ENCODE measurements around the gene DMRTB1.

The DMRTB1 gene

DNA sequence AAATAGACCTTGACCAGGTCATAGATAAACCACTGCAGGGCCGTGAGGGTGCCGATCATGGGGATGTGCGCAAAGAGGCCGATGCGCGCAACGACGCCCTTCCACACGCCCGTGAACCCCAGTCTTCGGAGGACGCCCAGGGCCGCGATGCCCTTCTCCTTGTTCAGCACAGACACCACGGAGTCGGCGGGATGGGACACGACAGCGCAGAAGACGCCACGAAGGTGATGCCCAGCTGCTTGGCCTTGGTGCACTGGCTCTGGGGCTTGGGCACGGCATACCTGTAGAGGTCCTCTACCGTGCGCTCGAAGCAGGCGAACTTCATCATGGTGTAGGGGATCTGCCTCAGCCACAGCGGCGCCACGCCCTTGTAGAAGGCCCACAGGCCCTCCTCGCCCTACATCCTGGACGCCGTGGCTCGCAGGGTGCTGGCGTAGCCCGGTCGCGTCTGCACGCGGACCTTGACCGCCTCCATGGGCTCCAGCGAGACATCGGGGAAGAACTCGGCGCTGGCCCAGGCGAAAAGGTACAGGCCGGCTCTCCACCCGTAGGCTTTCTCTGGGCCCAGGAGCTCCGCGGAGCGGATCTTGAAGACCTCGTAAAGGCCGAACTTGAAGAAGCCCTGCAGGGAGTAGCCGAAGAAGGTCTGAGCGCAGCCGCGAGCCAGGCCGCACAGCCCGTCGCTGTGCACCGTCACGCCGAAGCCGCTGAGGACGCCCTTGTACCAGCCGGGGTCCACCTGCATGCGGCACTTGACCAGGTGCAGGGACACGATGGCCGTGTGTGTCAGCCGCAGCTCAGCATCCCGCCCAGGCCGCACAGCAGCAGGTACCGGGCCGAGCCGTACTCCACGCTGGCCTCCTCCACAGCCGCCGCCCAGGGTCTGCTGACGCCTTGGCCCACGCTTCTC, 20.5 kb upstream of the DMRTB1 start:
- no peaks in the 10 kb centered on the region for H3K27me3 ChIP-seq (ENCODE audit: control insufficient read depth in 1 of 2, insufficient read depth in 2 of 2, low read length in 2 of 2)
- no peaks in the 10 kb centered on the region for H3K9me3 ChIP-seq (ENCODE audit: low read length)
- no peaks in the 10 kb centered on the region for H3K4me1 ChIP-seq (ENCODE audit: insufficient read depth, low read length)
- no peak overlapping the region for H3K4me3 ChIP-seq (ENCODE audit: low read depth in 1 of 2, low read length in 2 of 2)
- no peak overlapping the region for H3K27ac ChIP-seq (ENCODE audit: low read depth, low read length)
- no peaks in the 10 kb centered on the region for H3K36me3 ChIP-seq (ENCODE audit: insufficient read depth, low read length)
- H3K9ac ChIP-seq (ENCODE audit: low read length), result no peak overlapping the region

DNA sequence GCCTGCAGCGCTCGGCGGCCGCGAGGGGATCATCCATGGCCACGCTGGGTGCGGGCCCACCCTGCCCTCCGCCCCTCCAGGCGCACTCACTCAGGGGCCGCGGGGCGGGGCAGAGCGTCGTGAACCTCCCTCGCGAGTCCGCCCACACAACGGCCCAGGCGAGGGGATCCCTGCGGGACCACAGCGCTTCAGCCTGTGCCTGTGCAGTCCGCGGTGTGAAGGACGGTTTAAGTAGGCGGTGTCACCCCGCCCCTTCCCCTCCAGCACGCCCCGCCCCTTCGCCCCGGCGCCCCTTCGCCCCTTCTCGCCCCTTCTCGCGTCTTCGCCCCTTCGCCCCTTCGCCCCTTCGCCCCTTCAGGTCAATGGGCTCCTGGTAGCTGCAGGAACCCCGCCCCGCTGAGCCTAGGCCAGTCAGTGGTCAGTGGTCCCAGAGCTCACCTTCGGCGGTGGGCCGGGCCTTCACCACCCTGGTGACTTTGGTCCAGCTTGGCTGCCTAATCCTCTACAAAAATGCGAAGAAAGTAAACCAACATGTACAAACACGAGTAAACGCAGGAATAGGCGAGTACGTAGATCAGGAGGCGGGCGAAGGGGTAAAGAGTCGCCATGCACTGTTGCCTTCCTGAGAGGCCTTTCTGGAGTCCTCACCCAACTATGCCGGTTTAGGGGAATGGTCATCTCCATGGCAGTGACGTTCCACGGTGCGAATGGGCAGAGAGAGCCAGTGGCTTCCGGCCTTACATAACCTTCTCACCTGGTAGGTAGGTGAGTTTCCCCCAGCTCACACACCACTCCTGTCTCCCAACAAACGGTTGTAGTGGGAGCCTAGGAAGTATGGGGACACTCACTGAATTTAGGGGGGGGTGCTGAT, 19.6 kb upstream of the DMRTB1 start:
- H3K9me3 ChIP-seq (ENCODE audit: low read length), result no peaks in the 10 kb centered on the region
- no peaks in the 10 kb centered on the region for H3K36me3 ChIP-seq (ENCODE audit: insufficient read depth, low read length)
- no peak overlapping the region for H3K9ac ChIP-seq (ENCODE audit: low read length)
- no peak overlapping the region for H3K27ac ChIP-seq (ENCODE audit: low read depth, low read length)
- H3K4me1 ChIP-seq (ENCODE audit: insufficient read depth, low read length), result no peaks in the 10 kb centered on the region
- H3K27me3 ChIP-seq (ENCODE audit: control insufficient read depth in 1 of 2, insufficient read depth in 2 of 2, low read length in 2 of 2), result no peaks in the 10 kb centered on the region
- no peak overlapping the region for H3K4me3 ChIP-seq (ENCODE audit: low read depth in 1 of 2, low read length in 2 of 2)

GRCh38 chr1:53440633-53441032, 18.6 kb upstream of the DMRTB1 start:
- H3K27me3 ChIP-seq (ENCODE audit: control insufficient read depth in 1 of 2, insufficient read depth in 2 of 2, low read length in 2 of 2), result no peaks in the 10 kb centered on the region
- no peak overlapping the region for H3K4me3 ChIP-seq (ENCODE audit: low read depth in 1 of 2, low read length in 2 of 2)
- H3K9me3 ChIP-seq (ENCODE audit: low read length), result no peaks in the 10 kb centered on the region
- no peak overlapping the region for H3K9ac ChIP-seq (ENCODE audit: low read length)
- no peak overlapping the region for H3K27ac ChIP-seq (ENCODE audit: low read depth, low read length)
- H3K36me3 ChIP-seq (ENCODE audit: insufficient read depth, low read length), result no peaks in the 10 kb centered on the region
- H3K4me1 ChIP-seq (ENCODE audit: insufficient read depth, low read length), result no peaks in the 10 kb centered on the region

GRCh38 chr1:53442299-53442698, 16.9 kb upstream of the DMRTB1 start:
- Histone ChIP-seq H3K4me3 (ENCODE audit: low read depth in 1 of 2, low read length in 2 of 2) (no peak overlapping the region), H3K27ac (ENCODE audit: low read depth, low read length) (no peak overlapping the region), H3K9me3 (ENCODE audit: low read length) (no peaks in the 10 kb centered on the region), H3K36me3 (ENCODE audit: insufficient read depth, low read length) (no peaks in the 10 kb centered on the region), H3K27me3 (ENCODE audit: control insufficient read depth in 1 of 2, insufficient read depth in 2 of 2, low read length in 2 of 2) (no peaks in the 10 kb centered on the region), H3K9ac (ENCODE audit: low read length) (no peak overlapping the region), H3K4me1 (ENCODE audit: insufficient read depth, low read length) (no peaks in the 10 kb centered on the region)

- Histone ChIP-seq H3K4me1 (ENCODE audit: insufficient read depth, low read length) (no peaks in the 10 kb centered on the region), H3K4me3 (ENCODE audit: low read depth in 1 of 2, low read length in 2 of 2) (no peak overlapping the region), H3K36me3 (ENCODE audit: insufficient read depth, low read length) (no peaks in the 10 kb centered on the region), H3K9ac (ENCODE audit: low read length) (no peak overlapping the region), H3K9me3 (ENCODE audit: low read length) (no peaks in the 10 kb centered on the region), H3K27me3 (ENCODE audit: control insufficient read depth in 1 of 2, insufficient read depth in 2 of 2, low read length in 2 of 2) (no peaks in the 10 kb centered on the region), H3K27ac (ENCODE audit: low read depth, low read length) (no peak overlapping the region)
These were observed 13.1 kb upstream of the DMRTB1 start for GRCh38 chr1:53446051-53446450.

DNA sequence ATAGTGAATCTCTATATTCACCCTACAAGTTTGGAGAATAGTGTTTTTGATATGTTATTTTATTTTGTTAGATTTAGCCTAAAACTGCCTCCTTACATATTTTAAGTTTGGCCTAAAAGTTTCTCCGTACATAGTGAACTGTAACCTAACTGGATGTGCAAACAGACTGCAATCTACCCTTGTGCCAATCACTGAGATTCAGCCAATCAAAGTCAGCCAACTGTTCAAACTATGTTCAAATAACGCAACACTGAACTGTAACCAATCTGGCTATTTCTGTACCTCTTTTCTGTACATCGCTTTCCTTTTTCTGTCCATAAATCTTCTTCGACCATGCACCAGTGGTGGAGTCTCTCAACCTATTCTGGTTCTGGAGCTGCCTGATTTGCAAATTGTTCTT, 11.8 kb upstream of the DMRTB1 start:
- H3K36me3 ChIP-seq (ENCODE audit: insufficient read depth, low read length), result no peaks in the 10 kb centered on the region
- no peak overlapping the region for H3K9ac ChIP-seq (ENCODE audit: low read length)
- no peaks in the 10 kb centered on the region for H3K9me3 ChIP-seq (ENCODE audit: low read length)
- H3K4me1 ChIP-seq (ENCODE audit: insufficient read depth, low read length), result no peaks in the 10 kb centered on the region
- H3K27ac ChIP-seq (ENCODE audit: low read depth, low read length), result no peak overlapping the region
- H3K27me3 ChIP-seq (ENCODE audit: control insufficient read depth in 1 of 2, insufficient read depth in 2 of 2, low read length in 2 of 2), result no peaks in the 10 kb centered on the region
- no peak overlapping the region for H3K4me3 ChIP-seq (ENCODE audit: low read depth in 1 of 2, low read length in 2 of 2)

GRCh38 chr1:53448241-53448841, 10.9 kb upstream of the DMRTB1 start:
- Histone ChIP-seq H3K27me3 (ENCODE audit: control insufficient read depth in 1 of 2, insufficient read depth in 2 of 2, low read length in 2 of 2) (no peaks in the 10 kb centered on the region), H3K9me3 (ENCODE audit: low read length) (no peaks in the 10 kb centered on the region), H3K4me1 (ENCODE audit: insufficient read depth, low read length) (no peaks in the 10 kb centered on the region), H3K36me3 (ENCODE audit: insufficient read depth, low read length) (no peaks in the 10 kb centered on the region), H3K27ac (ENCODE audit: low read depth, low read length) (no peak overlapping the region), H3K4me3 (ENCODE audit: low read depth in 1 of 2, low read length in 2 of 2) (no peak overlapping the region), H3K9ac (ENCODE audit: low read length) (no peak overlapping the region)

GRCh38 chr1:53449021-53449420, 10.2 kb upstream of the DMRTB1 start:
- Histone ChIP-seq H3K4me1 (ENCODE audit: insufficient read depth, low read length) (no peaks in the 10 kb centered on the region), H3K9ac (ENCODE audit: low read length) (no peak overlapping the region), H3K9me3 (ENCODE audit: low read length) (no peaks in the 10 kb centered on the region), H3K4me3 (ENCODE audit: low read depth in 1 of 2, low read length in 2 of 2) (no peak overlapping the region), H3K27me3 (ENCODE audit: control insufficient read depth in 1 of 2, insufficient read depth in 2 of 2, low read length in 2 of 2) (no peaks in the 10 kb centered on the region), H3K36me3 (ENCODE audit: insufficient read depth, low read length) (no peaks in the 10 kb centered on the region), H3K27ac (ENCODE audit: low read depth, low read length) (no peak overlapping the region)

DNA sequence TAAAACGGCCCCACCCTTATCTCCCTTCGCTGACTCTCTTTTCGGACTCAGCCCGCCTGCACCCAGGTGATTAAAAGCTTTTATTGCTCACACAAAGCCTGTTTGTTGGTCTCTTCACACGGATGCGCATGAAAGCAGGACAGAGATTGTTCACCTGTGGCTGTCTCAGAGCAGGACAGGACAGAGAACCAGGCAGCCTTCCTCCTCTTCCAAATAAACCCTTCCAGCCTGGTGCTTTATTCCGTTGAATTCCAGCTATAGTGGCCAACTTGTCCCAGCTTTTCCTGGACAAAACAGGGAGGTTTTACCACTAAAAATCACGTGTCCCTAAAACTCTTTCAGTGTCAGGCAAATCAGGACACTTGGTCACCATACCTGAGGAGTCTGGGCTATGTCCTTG, 9.5 kb upstream of the DMRTB1 start:
- H3K36me3 ChIP-seq (ENCODE audit: insufficient read depth, low read length), result no peaks in the 10 kb centered on the region
- H3K4me1 ChIP-seq (ENCODE audit: insufficient read depth, low read length), result no peaks in the 10 kb centered on the region
- no peaks in the 10 kb centered on the region for H3K9me3 ChIP-seq (ENCODE audit: low read length)
- no peak overlapping the region for H3K4me3 ChIP-seq (ENCODE audit: low read depth in 1 of 2, low read length in 2 of 2)
- no peak overlapping the region for H3K27ac ChIP-seq (ENCODE audit: low read depth, low read length)
- H3K9ac ChIP-seq (ENCODE audit: low read length), result no peak overlapping the region
- H3K27me3 ChIP-seq (ENCODE audit: control insufficient read depth in 1 of 2, insufficient read depth in 2 of 2, low read length in 2 of 2), result no peaks in the 10 kb centered on the region

DNA sequence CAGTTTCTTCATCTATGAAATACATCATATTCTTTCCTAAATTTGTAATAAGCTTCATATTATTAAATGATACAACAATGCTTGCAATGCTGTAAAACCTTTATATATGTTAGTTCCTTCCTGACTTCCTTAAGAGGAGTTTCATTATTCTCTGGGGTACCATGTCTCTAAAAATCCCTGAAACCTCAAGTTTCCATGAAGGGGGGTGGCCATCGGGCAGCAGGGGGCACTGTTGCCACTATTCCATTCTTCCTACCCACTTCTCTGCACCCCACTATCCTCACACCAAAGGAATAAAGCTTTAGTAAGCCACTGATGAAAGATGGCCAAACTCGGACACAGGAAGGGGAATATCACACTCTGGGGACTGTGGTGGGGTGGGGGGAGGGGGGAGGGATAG, 9.0 kb upstream of the DMRTB1 start:
- Histone ChIP-seq H3K27ac (ENCODE audit: low read depth, low read length) (no peak overlapping the region), H3K36me3 (ENCODE audit: insufficient read depth, low read length) (no peaks in the 10 kb centered on the region), H3K4me1 (ENCODE audit: insufficient read depth, low read length) (no peaks in the 10 kb centered on the region), H3K9ac (ENCODE audit: low read length) (no peak overlapping the region), H3K4me3 (ENCODE audit: low read depth in 1 of 2, low read length in 2 of 2) (no peak overlapping the region), H3K9me3 (ENCODE audit: low read length) (no peaks in the 10 kb centered on the region), H3K27me3 (ENCODE audit: control insufficient read depth in 1 of 2, insufficient read depth in 2 of 2, low read length in 2 of 2) (no peaks in the 10 kb centered on the region)

DNA sequence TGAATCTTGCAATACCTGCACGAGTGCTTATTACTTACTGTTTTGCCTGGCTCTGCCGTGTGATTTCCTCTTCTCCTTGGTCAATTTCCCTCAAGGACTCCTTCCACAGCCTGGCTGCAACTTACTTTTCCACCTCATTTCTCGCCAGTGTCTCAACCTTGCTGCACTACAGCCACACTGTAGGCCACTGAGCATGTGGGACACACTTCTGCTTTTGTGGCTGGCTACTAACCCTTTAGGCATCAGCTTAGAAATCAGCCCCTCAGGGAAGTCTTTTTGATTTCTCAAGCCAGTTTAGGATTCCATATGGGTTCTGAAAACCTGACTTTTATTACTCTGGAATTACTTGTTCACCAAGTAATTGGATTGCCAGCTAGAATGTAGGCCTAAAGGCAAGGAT, 5.2 kb upstream of the DMRTB1 start:
- no peaks in the 10 kb centered on the region for H3K27me3 ChIP-seq (ENCODE audit: control insufficient read depth in 1 of 2, insufficient read depth in 2 of 2, low read length in 2 of 2)
- no peaks in the 10 kb centered on the region for H3K36me3 ChIP-seq (ENCODE audit: insufficient read depth, low read length)
- no peak overlapping the region for H3K9ac ChIP-seq (ENCODE audit: low read length)
- H3K4me1 ChIP-seq (ENCODE audit: insufficient read depth, low read length), result no peaks in the 10 kb centered on the region
- no peak overlapping the region for H3K4me3 ChIP-seq (ENCODE audit: low read depth in 1 of 2, low read length in 2 of 2)
- H3K9me3 ChIP-seq (ENCODE audit: low read length), result no peaks in the 10 kb centered on the region
- H3K27ac ChIP-seq (ENCODE audit: low read depth, low read length), result no peak overlapping the region
